Measurements from ENCODE around the gene MAGEB17.
"Not testable (repeated sequence)": the region's sequence is repeated elsewhere in the genome, so short reads cannot be mapped to it uniquely, and the experiment has no call there.

Gene MAGEB17

DNA sequence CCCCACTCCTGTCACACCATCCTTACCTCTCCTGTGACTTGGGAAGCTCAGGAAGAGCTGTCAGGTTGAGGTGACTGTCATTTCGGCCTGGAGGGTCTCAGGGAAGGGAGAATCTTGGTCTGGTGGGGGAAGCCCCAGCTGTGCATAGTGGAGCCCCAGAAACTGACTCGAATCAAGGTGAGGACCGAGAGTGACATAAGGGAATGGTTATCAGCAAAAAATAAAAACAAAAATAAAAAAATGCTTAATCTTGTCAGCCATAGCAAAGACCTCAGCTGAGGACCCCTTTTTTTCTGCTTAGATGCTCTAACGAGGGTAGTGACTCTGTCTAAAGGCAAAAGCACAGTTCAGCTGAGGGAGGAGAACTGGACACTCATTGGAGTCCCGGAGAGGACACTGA, at the start of gene MAGEB17:
TSS of gene MAGEB17 (plus strand) at position 301 of the 400 bp plus-strand sequence. CDS start 2,902 bp downstream, outside the sequence.
- DNase-seq (ENCODE audit: low read depth in 2 of 3, low spot score in 1 of 3): no peak

GRCh38 chrX:16119353-16120220, 47.7 kb upstream of the MAGEB17 start:
- DNase-seq (ENCODE audit: low read depth in 2 of 3, low spot score in 1 of 3): no peak

GRCh38 chrX:16120431-16120830, 46.9 kb upstream of the MAGEB17 start:
- no peak for DNase-seq (ENCODE audit: low read depth in 2 of 3, low spot score in 1 of 3)

GRCh38 chrX:16123222-16123786, 44.0 kb upstream of the MAGEB17 start, which contains the start of gene GRPR:
TSS of gene GRPR (plus strand) at chrX:16123565. CDS start at chrX:16123954, 389 bp downstream.
- peak; percentile 34 to 45 (median 37) for DNase-seq (ENCODE audit: low read depth in 2 of 3, low spot score in 1 of 3)

DNA sequence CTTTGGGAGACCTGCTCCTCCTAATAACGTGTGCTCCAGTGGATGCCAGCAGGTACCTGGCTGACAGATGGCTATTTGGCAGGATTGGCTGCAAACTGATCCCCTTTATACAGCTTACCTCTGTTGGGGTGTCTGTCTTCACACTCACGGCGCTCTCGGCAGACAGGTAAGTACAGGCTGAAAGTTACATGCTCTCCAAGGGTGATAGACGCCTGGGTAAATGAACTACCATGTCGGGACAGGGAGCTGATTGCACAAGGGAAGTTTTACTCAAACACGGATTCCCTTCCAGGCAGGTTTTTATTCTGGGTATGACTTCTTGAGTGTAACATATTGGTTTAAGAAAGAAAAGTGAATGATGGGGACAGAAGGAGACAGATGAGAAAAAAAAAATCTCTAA, 43.1 kb upstream of the MAGEB17 start:
- DNase-seq (ENCODE audit: low read depth in 2 of 3, low spot score in 1 of 3): no peak

GRCh38 chrX:16125520-16126149, 41.6 kb upstream of the MAGEB17 start:
- DNase-seq (ENCODE audit: low read depth in 2 of 3, low spot score in 1 of 3): no peak

DNA sequence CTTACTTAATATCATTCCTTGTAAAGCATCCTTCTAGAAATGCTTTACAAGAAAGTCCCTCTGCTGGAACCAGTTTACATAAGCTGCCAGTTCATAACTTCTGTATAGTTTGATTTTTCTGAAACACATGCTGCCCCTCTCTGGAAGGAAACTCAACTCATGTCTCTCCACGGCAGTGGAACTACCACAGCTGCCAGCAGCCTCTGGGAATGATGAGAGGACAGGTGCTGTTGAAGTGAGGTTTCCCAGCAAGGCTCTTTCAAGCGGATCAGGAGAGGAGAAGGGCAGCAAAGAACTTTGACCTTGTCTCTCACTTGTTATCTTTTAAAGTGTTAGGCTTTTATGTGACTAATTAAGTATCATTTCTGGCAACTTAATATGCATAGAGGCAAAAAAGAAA, 36.6 kb upstream of the MAGEB17 start:
- DNase-seq (ENCODE audit: low read depth in 2 of 3, low spot score in 1 of 3): no peak

GRCh38 chrX:16134936-16135335, 32.3 kb upstream of the MAGEB17 start:
- DNase-seq (ENCODE audit: low read depth in 2 of 3, low spot score in 1 of 3): no peak

DNA sequence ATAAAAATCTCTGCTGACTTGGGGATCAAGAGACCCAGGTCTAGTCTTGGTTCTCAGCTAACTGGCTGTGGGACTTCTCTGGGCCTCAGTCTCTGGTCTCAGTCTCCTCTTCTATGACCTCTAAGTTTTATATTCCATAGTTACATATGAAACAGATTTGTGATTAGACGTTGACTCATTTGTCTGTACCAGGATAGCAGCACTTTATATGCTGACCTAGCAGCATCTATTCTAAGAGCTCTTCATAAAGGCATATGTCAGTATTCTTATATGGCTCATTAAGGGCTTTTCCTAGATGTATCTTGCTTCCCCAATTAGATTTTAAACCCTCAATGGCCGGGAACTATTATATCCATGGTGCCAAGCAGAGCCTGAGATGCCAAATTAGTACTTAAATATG, 31.2 kb upstream of the MAGEB17 start:
- DNase-seq (ENCODE audit: low read depth in 2 of 3, low spot score in 1 of 3): no peak

DNA sequence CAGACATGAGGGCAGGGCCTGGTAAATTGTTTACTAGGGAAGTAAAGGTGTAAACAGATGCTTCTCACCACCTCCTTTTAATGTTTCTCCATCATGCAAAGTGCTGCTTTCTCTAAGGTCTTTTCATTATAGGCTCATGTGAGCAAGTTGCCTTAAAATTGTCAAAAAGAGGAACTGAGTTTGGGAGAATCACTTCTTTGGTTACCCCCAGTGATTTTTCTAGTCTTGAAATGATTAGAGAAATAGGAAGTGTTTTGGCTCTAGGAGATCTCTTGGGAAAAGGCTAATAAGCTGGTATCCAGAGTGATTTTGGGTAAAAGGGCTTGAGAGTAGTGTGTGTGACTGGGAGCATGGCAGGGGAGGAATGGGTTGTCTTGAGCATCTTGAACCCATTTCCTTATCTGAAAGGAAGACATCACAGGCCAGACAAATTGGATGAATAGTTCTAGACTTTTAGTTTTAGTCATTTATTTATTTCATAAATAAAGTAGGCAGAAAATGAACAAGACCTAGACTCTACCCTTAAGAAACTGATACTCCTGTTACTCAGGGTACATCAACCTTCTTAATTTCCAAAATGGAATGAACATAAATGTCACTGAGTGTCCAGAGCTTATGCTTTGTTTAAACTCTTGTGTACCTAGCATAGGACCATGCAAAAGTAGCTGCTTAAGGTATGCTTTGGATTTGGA, 29.7 kb upstream of the MAGEB17 start:
- DNase-seq (ENCODE audit: low read depth in 2 of 3, low spot score in 1 of 3): no peak

DNA sequence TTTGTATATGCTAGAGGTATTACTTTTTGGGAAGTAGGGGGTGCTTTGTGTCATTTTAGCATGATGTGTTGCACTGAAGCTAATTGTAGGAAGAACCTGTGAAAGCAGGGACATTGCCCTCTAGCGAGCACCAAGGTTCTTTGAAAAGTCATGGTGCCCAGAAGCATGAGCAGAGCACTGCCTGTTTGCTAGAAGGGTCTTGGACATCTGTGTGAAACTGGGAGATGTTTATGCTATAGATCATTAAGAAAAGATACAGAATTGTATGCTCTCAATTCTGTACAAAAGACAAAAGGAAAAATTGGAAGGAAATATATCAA, 29.2 kb upstream of the MAGEB17 start:
- DNase-seq (ENCODE audit: low read depth in 2 of 3, low spot score in 1 of 3): no peak

DNA sequence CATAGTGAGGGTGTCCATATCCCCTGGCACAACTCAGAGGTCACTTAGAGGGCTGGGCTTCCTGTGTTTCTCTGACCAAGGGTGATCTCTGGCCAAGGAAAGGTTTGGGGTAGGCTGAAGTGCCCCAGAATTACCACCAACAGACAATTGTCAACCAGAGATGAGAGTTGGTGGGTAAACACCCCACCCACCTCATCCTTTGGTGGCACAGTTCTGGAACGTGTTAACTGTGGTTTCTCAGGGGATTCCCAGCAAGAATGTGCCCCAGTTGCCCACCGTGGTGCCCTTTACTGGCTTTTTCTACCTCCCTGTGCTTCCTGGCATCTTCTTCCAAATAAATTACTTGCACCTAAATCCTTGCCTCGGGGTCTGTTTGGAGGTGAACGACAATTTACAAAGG, 26.8 kb upstream of the MAGEB17 start:
- DNase-seq (ENCODE audit: low read depth in 2 of 3, low spot score in 1 of 3): no peak

DNA sequence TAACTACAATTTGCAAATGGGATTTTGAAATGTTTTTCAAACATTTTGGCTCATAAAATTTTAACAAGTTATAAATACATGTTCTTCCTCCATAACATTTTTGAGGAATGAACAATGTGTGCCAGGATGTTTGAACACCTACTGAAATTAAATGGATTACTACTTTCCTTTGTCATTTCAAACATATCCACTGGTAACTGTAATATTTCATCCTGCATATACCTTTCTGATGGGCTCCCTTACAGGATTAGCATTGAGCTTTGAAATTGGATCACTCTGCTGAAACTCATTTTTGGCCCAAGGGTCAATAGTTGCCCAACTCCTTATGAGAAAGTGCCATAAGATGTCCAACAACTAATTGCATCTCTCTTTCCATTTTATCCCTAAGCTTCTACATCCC, 26.3 kb upstream of the MAGEB17 start:
- no peak for DNase-seq (ENCODE audit: low read depth in 2 of 3, low spot score in 1 of 3)

DNA sequence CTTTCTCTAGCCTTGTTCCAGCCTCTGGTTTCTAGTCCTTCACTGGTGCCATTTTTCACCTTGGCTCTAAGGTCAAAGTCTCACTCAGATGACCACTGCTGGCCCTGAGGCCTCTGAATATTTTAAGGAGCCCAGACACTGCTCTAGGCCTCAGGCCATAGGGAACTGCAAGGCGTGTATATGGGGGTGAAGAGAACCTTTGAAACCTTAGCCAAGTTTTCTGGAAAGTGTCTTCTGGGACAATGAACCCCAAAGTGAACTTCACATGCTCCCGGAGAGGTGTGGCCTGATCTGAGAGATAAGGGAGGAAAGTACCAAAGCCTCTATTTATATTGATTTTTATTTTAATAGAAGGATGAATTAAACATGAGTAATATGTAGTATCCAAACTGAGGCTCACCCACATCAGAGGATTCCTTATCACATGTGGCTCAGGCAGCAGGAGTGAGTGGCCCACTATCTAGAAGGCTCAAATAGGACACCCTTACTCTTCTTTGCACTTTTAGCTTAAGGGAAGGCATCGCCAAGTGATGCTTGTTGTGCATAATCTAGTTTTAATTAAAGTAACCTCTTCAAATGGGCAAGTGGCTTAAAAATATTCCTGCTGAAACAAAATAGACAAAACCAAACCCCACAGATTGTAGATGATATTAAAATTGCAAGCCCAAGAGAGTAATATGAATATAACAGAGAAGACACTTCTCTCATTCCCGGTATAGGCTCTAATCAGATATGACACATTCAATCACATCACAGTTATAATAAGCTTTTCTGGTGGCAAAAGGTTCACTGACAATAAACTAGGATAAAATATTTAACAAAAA, 25.6 kb upstream of the MAGEB17 start:
- no peak for DNase-seq (ENCODE audit: low read depth in 2 of 3, low spot score in 1 of 3)

- no peak for DNase-seq (ENCODE audit: low read depth in 2 of 3, low spot score in 1 of 3)
These were observed 25.1 kb upstream of the MAGEB17 start for GRCh38 chrX:16142246-16142558.

- DNase-seq (ENCODE audit: low read depth in 2 of 3, low spot score in 1 of 3): no peak
These were observed 23.3 kb upstream of the MAGEB17 start for GRCh38 chrX:16143968-16144367.

DNA sequence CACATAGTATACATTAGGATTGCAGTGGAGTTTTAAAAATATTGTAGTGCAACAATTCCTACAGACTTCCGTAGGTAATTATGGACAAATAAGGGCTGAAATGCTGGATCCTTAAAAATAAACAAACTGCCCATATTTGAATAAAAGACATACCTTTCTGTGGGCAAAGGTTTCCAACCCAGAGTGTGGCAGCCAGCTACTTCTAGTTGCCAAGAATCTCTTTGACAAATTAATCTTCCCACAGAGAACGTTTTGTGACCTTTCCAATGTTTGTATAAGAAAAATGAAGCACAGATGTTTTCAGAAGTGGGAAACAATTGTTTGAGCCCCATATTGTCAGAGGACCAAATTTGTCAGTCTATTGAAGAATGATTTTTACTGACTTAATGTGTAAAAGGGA, 22.9 kb upstream of the MAGEB17 start:
- DNase-seq (ENCODE audit: low read depth in 2 of 3, low spot score in 1 of 3): no peak

DNA sequence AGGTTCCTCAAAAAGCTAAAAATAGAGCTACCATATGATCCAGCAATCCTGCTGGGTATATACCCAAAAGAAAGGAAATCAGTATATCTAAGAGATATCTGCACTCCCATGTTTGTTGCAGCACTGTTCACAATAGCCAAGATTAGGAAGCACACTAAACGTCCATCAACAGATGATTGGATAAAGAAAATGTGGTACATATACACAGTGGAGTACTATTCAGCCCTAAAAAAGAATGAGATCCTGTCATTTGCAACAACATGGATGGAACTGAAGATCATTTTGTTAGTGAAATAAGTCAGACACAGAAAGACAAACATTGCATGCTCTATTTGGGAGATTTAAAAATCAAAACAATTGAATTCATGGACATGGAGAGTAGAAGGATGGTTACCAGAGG, 22.2 kb upstream of the MAGEB17 start:
- DNase-seq (ENCODE audit: low read depth in 2 of 3, low spot score in 1 of 3): not testable (repeated sequence)

DNA sequence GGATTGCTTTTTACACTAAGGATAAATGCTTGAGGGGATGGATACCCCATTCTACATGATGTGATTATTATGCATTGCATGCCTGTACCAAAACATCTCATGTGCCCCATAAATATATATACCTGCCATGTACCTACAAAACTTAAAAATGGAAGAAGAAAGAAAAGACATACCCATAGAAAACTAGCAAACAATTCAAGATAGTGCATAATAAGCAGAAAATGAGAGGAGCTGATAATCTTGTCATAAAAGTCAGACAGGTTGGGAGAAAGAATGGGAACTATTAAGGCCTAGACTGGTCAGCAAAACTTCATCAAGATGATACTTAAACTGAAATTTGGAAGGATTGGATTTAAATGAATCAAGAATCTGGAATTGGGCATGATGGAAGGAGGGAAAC, 21.6 kb upstream of the MAGEB17 start:
- no peak for DNase-seq (ENCODE audit: low read depth in 2 of 3, low spot score in 1 of 3)

- DNase-seq (ENCODE audit: low read depth in 2 of 3, low spot score in 1 of 3): no peak
These were observed 18.4 kb upstream of the MAGEB17 start for GRCh38 chrX:16148896-16149295.

DNA sequence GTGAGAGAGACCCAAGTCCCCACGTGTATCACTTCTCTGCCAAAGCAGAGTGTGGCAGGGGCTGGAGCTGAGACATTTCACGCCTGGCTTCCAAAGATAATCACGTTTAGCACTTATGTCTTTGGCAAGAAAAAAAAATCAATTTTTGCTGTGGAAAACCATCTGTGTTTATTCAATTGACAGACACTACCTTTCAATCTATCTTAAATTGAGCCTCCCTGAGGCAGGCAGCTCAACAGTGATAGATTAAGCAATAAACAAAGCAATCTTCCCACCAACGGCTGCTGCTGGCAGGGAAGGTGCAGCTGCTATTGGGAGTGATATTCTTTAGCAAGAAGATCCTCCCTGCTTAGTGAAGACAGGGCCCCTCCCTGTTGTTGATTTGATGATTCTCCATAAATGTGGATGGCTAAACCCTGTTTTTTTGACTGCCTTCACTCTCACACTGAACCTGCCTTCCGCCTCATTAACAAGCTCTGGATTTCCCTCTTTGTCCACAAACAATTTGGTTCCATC, 11.6 kb upstream of the MAGEB17 start:
- DNase-seq (ENCODE audit: low read depth in 2 of 3, low spot score in 1 of 3): no peak
